Uterus (tissue), 2 donors: ENCODE measurements around the gene AVPR2.

Source experiments
- CTCF ChIP-seq, 4 experiments: fragments of 200-600 bp in 2 of 4; fragments of 450-650 bp in 2 of 4; sonication (generic) in 2 of 4; IDR thresholded peaks; one replicate each; pipeline ENCODE4 v1.5.1; 2016 to 2019; ENCODE audit warnings: antibody characterized with exemption in 4 of 4, mild to moderate bottlenecking in 2 of 4, moderate library complexity in 1 of 4
- POLR2A ChIP-seq, 2 donors: fragments of 450-650 bp; IDR thresholded peaks; one replicate each; pipeline ENCODE4 v1.6.1; 2016; ENCODE audit warnings: antibody characterized with exemption in 2 of 2, mild to moderate bottlenecking in 1 of 2, moderate library complexity in 1 of 2

GRCh38 chrX:153903991-153904957, at the start of gene AVPR2:
- no peak for TF ChIP-seq POLR2A (IDR thresholded peaks at IDR 0.05)
- TF ChIP-seq CTCF (IDR thresholded peaks at IDR 0.05), result no peak
